ENCODE data around the gene FKBP6.

DNA sequence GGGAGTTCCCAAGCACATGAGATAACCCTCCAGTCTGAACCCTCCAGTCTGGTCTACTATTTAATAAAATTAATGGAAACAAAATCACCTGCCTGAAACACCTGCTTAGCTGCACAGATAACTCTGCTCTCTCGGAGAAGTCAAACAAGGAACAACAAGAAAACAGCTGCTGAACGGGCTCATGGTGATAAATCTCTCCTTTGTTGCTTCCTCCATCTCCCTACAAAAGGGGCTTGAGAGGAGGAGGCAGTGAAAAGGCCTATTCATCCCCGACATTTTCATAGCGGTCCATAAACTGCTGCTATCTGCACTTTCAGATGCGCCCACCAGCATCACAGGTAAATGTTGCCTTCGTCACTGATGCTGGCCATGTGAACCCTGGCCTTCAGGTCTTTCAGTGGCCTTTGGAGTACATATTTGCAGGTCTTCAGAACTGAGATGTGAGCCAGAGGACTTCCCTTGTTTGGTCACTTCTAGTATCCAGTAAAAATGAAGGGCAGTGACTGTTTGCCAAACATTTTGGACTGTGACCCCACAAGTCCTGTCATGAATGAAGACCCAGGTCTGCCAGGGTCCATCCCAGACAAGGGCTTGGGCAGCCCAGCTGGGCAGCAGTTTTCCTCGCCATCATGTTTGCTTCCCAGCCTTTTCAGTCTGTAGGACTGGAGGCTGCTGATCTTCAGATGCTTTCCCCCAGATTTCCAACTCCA, 15.9 kb downstream of the FKBP6 start:
- TF ChIP-seq CTCF (IDR thresholded peaks at IDR 0.05 in 8 of 11, conservative IDR thresholded peaks at IDR 0.05 in 3 of 11) (no peak), POLR2A (IDR thresholded peaks at IDR 0.05) (no peak), POLR2AphosphoS5 (IDR thresholded peaks at IDR 0.05) (no peak)

Measured in spleen (tissue), 7 donors.